NCI-H128 (cell line): ENCODE results near the gene BANF2.

Experiments used
- DNase-seq: peaks from one replicate; lab custom pipeline; 2025; ENCODE audit not compliant: unreplicated experiment; lab: John Stamatoyannopoulos, UW

The BANF2 gene

DNA sequence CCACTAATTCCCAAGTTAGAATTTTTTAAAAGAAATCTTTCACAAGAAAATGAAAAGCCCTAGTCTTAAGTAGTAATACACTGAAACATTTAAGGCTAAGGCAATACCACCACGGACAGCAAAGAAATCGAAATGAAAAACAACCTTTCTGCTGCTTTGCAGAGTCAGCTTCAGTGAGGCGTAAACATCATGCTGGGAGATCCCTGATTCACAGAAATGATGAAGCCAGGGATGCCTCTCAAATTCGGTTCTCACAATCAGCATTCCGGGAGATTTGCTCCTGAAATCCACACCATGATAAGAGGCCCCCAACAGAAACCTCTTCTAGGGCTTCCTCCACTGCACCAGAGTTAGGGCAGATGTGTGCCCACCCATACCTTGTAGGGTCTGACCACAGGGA, 36.3 kb upstream of the BANF2 start:
- DNase-seq = no peak

GRCh38 chr20:17664025-17664633, 35.6 kb upstream of the BANF2 start:
- no peak for DNase-seq

- no peak for DNase-seq
Observed at GRCh38 chr20:17665756-17666155, 34.0 kb upstream of the BANF2 start.

DNA sequence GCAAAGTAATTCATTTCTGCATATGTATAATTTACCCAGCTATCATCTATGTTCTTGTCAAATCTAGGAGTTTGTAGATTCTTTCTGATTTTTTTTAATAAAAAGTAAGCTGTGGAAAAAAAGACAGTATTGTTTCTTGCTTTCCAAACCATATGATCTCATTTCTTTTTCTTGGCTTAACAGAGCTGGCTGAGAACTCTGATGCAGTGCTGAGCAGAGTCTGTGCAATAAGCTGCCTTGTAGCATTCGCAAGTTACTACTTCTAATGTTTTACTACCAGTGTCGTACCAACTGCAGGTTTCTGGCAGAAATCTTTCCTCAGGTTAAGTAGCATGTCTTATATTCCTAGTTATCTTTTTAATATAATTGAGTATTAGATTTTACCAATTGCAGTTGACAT, 33.3 kb upstream of the BANF2 start:
- no peak for DNase-seq

DNA sequence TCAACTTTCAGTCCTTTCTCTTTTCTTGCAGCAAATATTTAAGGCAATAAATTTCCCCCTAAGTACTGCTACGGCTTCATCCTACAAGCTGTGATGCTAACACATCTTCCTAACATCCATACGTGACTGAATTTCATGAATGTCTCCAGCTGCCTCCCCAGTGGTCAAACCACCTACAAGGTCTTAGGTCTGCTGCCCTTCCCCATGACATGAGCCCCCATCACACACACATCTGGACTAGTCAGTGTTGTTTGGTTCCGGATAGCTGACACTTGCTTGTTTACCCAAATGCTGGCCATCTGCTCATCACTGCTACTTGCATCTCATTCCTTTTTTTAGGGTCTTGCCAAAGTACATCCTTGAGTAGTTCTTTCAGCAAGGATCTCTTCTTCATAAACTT, 32.3 kb upstream of the BANF2 start:
- DNase-seq = no peak

GRCh38 chr20:17668432-17668831, 31.3 kb upstream of the BANF2 start:
- no peak for DNase-seq

DNA sequence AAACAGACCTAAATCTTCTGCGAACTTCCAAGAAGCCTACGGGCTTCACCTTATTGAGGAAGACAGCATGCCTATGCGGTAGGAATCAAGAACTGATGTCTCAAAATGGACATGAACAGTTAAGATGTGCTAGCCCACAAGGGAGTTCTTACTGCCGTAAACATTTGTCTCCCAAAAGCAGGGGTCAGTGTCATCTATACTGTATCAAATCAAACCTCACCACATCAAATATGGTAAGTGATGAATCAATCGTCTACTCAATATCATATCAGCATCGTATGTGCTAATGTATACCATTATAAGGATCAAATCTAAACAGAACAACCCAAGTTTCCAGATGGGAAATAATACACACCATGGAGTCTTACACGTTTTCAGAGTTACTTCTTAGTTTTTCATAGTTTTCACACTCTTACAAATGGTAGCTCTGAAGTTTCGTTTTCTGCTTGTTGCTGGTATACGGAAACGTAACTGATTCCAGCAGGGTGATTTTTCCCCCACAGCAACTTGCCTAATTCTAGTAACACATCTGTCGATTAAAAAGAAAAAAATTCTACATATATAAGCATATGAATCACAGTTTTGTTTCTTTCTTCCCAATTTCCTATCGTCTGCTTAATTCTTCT, 30.3 kb upstream of the BANF2 start:
- DNase-seq = no peak

DNA sequence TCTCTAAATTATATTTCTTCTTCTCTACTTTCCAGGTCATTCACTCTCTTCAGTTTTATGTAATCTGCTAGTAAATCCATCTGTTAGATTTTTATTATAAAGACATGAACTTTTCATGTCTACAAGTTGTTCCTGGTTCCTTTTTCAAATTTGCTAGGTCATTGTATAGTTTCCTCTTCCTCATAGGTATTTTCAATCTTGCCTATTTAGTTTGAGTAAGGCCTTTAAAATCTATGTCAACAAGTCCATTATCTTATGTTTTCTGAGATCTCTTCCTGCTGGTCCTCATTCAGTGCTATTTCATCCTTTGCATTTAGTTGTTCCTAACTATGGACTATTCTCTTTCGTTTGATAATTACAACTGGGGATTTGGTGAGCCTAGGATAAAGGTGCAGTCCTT, 28.8 kb upstream of the BANF2 start:
- no peak for DNase-seq

GRCh38 chr20:17671565-17671964, 28.2 kb upstream of the BANF2 start:
- no peak for DNase-seq

GRCh38 chr20:17673084-17673483, 26.7 kb upstream of the BANF2 start:
- no peak for DNase-seq

DNA sequence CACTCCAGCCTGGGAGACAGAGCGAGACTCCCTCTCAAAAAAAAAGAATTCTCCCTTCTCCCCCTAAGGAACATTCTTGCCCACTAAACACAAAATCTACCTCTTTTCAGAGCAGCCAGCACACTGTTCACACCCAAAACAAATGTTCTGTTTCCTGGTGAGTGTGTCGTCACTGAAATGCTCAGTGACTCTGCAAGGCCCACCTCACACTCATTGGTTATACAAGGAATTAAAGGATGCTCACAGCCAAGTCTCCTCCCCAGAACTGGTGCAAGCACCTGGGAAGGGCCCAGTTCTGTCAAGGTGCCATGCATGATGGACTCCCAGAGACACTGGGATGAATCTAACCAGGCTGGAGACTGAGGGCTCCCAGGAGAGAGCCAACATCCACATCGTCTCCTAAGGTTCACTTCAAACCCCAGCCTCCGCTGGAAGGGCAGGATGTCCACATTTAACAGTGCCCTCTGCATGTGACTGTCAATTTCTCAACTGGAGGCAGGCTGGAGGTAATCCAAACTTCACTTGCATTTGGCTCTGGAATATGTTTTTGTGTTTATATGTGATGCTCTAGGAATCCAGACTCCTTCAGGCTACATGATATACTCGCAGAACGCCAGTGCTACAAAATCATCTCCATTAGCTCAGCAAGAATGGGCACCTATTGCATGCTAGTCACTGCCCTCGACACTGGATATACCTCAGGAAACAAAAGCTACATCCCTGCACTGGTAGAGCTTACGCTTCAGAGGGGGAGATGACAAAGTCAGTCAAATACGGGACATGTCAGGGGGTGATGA, 24.8 kb upstream of the BANF2 start:
- DNase-seq = no peak

GRCh38 chr20:17675519-17676377, 24.0 kb upstream of the BANF2 start:
- DNase-seq = no peak

- no peak for DNase-seq
Observed at GRCh38 chr20:17676378-17676759, 23.4 kb upstream of the BANF2 start.

- DNase-seq = no peak
Observed at GRCh38 chr20:17676942-17677341, 22.8 kb upstream of the BANF2 start.

GRCh38 chr20:17678295-17678694, 21.5 kb upstream of the BANF2 start:
- DNase-seq = no peak

GRCh38 chr20:17678886-17679285, 20.9 kb upstream of the BANF2 start:
- no peak for DNase-seq

DNA sequence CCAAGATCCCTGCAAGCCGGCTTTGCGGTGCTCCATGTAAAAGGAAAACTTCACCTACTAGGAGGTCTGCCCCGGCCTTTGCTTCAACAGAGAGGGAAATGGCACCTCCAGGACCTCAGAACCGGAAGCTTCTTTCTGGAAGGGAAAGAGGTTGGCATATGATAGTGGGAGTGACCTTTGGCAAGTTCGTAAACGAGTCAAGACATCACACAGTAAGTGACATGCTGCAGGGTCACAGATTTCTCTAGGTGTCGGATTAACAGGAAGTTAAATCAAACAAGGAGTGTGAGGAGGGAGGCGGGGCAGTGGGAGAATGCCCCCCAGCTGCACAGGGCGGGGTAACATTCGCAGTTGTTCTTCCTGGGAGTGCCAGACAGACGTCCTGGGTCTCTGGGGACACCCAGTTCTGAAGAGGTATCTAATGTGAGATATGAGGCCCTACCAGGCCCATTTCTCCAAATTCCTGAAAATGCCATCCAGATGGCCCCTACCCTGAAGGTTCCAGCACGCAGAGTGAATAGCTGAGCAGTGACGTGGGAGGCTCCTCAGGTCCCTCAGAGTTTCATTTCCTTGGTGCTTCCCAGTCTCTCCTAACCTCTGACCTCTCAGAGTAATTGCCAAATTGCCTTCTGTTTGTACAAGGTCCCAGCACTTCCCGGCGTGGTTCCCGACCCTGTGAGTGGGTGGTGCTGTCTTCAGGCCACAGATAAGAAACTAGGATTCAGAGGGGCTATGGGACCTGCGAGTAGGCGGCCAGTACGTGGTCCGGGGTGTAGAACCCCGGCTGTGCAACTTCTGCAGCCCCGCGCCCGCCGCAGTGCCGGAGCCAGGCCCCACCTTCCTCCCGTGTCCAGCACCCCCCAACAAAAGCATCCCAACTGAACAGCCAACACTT, 19.6 kb upstream of the BANF2 start:
- no peak for DNase-seq

DNA sequence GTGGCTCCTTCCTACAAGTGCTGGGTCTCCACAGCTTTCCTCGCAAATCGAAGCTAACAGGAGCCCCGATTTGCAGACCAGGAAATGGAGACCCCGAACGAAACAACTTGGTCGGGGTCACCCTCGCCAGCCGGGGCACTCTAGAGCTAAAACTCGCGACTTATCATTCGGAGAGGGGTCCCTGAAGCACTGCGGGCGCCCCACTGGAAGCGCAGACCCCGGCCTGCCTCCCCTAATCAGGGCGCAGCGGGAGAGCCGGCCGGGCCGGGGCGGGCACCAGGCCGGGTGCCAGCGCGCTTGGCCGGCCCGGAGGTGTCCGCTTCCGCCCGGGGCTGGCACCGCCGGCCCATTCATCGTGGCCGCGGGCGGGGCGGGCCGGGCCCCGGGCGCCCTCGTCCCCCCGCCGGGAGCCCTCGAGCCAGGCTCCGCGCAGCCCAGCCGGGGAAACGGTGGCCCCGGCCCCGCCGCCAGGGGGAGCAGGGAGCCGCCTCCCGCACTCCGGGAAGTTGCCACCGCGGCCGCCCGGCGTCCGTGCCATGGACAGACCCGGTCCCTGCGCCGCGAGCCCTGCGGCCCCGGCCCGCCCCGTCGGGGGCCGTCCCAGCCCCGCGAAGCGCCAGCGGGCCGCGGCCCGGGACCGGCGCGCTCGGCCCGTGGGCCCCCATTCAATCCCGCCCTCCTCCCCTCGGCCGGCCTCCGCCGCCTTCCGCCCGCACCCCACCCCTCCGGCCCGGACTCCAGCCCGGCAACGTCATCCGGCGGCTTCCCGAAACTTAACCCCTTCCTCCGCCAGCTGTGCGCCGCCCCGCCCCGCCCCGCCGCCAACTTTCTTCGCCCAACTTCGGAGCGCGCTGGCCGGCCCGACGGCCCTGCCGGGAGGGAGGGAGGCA, 18.7 kb upstream of the BANF2 start:
- peak; percentile 37 for DNase-seq

DNA sequence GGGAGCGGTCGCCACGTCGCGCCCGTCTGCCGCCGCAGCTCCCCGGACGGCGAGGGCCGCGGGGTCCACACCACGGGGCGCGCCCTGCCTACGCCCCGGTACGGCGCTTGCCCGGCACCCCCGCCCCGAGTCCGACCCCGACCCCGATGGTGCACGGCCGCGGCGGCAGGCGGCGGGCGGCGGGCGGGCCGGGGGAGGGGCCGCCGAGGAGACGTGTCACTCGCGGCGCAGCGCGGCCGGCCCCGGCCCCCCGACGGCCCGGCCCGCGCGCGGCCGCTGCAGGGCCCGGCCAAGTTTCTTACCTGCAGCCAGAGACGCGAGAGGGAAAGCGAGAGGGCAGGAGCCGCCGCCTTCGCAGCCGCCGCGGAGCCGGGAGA, 18.1 kb upstream of the BANF2 start:
- no peak for DNase-seq
